Measurements from ENCODE around the gene AKNAD1.

GRCh38 chr1:108878160-108878469 lies 21.2 kb upstream of the AKNAD1 start:
- TF ChIP-seq CTCF (IDR thresholded peaks at IDR 0.05) = no peak
- TF ChIP-seq EZH2 (IDR thresholded peaks at IDR 0.05; ENCODE audit: borderline replicate concordance, insufficient read depth, low read depth, low read length, poor library complexity, severe bottlenecking) = no peak
